Panc1 (cell line): Measurements from ENCODE around the gene CCM2L.

Source experiments
- POLR2AphosphoS5 ChIP-seq: IDR thresholded peaks from 2 replicates; pipeline ENCODE4 v1.6.1; 2012; ENCODE audit warnings: mild to moderate bottlenecking, low read depth, low read length, moderate library complexity
- SIN3A ChIP-seq: IDR thresholded peaks from 2 replicates; pipeline ENCODE4 v1.6.1; 2012; ENCODE audit warnings: low read depth, mild to moderate bottlenecking, low read length, moderate library complexity, borderline replicate concordance; ENCODE audit not compliant: insufficient read depth
- TCF7L2 ChIP-seq: IDR thresholded peaks from 2 replicates; pipeline ENCODE4 v1.6.1; 2011; ENCODE audit warnings: mild to moderate bottlenecking, low read depth, low read length, inconsistent platforms
- TF ChIP-seq, protein P1 (sequence below): fragments of 450-650 bp; IDR thresholded peaks from 2 replicates; pipeline ENCODE4 v1.5.1; 2017; ENCODE audit warnings: mild to moderate bottlenecking
- TF ChIP-seq, protein P2 (sequence below), 2 experiments: IDR thresholded peaks; 2 replicates each; pipeline ENCODE4 v1.6.1; 2011 to 2012; ENCODE audit warnings: low read depth in 2 of 2, control low read depth in 1 of 2, low read length in 1 of 2, mild to moderate bottlenecking in 1 of 2, moderate library complexity in 1 of 2; ENCODE audit not compliant: insufficient read depth in 1 of 2

GRCh38 chr20:32057656-32058184 is 47.5 kb downstream of the CCM2L start:
- TF ChIP-seq POLR2AphosphoS5 (no peak), SIN3A (no peak), TCF7L2 (no peak)
- TF ChIP-seq, protein P1, sequence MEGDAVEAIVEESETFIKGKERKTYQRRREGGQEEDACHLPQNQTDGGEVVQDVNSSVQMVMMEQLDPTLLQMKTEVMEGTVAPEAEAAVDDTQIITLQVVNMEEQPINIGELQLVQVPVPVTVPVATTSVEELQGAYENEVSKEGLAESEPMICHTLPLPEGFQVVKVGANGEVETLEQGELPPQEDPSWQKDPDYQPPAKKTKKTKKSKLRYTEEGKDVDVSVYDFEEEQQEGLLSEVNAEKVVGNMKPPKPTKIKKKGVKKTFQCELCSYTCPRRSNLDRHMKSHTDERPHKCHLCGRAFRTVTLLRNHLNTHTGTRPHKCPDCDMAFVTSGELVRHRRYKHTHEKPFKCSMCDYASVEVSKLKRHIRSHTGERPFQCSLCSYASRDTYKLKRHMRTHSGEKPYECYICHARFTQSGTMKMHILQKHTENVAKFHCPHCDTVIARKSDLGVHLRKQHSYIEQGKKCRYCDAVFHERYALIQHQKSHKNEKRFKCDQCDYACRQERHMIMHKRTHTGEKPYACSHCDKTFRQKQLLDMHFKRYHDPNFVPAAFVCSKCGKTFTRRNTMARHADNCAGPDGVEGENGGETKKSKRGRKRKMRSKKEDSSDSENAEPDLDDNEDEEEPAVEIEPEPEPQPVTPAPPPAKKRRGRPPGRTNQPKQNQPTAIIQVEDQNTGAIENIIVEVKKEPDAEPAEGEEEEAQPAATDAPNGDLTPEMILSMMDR, result no peak
- TF ChIP-seq, protein P2, sequence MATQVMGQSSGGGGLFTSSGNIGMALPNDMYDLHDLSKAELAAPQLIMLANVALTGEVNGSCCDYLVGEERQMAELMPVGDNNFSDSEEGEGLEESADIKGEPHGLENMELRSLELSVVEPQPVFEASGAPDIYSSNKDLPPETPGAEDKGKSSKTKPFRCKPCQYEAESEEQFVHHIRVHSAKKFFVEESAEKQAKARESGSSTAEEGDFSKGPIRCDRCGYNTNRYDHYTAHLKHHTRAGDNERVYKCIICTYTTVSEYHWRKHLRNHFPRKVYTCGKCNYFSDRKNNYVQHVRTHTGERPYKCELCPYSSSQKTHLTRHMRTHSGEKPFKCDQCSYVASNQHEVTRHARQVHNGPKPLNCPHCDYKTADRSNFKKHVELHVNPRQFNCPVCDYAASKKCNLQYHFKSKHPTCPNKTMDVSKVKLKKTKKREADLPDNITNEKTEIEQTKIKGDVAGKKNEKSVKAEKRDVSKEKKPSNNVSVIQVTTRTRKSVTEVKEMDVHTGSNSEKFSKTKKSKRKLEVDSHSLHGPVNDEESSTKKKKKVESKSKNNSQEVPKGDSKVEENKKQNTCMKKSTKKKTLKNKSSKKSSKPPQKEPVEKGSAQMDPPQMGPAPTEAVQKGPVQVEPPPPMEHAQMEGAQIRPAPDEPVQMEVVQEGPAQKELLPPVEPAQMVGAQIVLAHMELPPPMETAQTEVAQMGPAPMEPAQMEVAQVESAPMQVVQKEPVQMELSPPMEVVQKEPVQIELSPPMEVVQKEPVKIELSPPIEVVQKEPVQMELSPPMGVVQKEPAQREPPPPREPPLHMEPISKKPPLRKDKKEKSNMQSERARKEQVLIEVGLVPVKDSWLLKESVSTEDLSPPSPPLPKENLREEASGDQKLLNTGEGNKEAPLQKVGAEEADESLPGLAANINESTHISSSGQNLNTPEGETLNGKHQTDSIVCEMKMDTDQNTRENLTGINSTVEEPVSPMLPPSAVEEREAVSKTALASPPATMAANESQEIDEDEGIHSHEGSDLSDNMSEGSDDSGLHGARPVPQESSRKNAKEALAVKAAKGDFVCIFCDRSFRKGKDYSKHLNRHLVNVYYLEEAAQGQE (IDR thresholded peaks at IDR 0.05; ENCODE audit: insufficient read depth in 1 of 2, low read depth in 2 of 2, low read length in 1 of 2), result no peak
